GDM1 (cell line): ENCODE results near the gene TEDC2.

Experiments
- DNase-seq: peaks from one replicate; lab custom pipeline; 2025; lab: John Stamatoyannopoulos, UW

The TEDC2 gene

GRCh38 chr16:2513405-2514332, 53.8 kb downstream of the TEDC2 start, which contains the start of gene ATP6V0C:
TSS of gene ATP6V0C (plus strand) at chr16:2513952. CDS start at chr16:2514104, 152 bp downstream.
- peak; percentile 88 for DNase-seq
